Tibial nerve (tissue), 3 donors: ENCODE results near the gene KCNMA1.

Experiments
- POLR2A ChIP-seq, 2 donors: fragments of 450-650 bp; IDR thresholded peaks; one replicate each; pipeline ENCODE4 v1.6.1; 2017; ENCODE audit warnings: antibody characterized with exemption in 2 of 2, mild to moderate bottlenecking in 2 of 2, moderate library complexity in 2 of 2
- TF ChIP-seq, protein P1 (sequence below), 5 experiments: fragments of 200-600 bp in 3 of 5; fragments of 450-650 bp in 2 of 5; sonication (generic) in 3 of 5; IDR thresholded peaks; one replicate each; pipeline ENCODE4 v1.5.1; 2016 to 2019; ENCODE audit warnings: antibody characterized with exemption in 5 of 5, mild to moderate bottlenecking in 3 of 5, moderate library complexity in 2 of 5

DNA sequence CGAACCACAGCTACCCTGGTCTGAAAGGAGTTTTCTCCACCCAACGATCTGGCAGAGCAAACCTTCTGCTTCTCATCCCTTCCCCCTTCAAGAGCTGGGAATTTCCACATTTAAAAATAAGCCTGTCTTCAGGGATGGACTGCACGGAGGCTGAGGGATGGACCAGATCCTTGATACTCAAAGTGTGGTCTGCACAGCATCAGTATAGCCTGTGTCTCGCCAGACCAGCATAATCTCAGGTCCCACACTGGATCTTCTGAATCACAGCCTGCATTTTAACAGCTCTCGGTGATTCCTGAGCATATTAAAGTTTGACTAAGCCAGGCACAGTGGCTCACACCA lies 7.1 kb downstream of the KCNMA1 start:
- TF ChIP-seq, protein P1, sequence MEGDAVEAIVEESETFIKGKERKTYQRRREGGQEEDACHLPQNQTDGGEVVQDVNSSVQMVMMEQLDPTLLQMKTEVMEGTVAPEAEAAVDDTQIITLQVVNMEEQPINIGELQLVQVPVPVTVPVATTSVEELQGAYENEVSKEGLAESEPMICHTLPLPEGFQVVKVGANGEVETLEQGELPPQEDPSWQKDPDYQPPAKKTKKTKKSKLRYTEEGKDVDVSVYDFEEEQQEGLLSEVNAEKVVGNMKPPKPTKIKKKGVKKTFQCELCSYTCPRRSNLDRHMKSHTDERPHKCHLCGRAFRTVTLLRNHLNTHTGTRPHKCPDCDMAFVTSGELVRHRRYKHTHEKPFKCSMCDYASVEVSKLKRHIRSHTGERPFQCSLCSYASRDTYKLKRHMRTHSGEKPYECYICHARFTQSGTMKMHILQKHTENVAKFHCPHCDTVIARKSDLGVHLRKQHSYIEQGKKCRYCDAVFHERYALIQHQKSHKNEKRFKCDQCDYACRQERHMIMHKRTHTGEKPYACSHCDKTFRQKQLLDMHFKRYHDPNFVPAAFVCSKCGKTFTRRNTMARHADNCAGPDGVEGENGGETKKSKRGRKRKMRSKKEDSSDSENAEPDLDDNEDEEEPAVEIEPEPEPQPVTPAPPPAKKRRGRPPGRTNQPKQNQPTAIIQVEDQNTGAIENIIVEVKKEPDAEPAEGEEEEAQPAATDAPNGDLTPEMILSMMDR (IDR thresholded peaks at IDR 0.05) = no peak
- TF ChIP-seq POLR2A (IDR thresholded peaks at IDR 0.05) = no peak
